GM12865 (cell line): ENCODE measurements around the gene SLC35F1.
A peak's percentile ranks its signal among the peaks of the same experiment; 100 is the strongest.

Source experiments
- DNase-seq: peaks from one replicate; pipeline ENCODE4 v3.0.0; 2010; ENCODE audit warnings: low read depth
- H3K4me3 ChIP-seq: 2 replicates; pipeline ENCODE4 v1.5.1; 2011; ENCODE audit warnings: mild to moderate bottlenecking, low read depth, low read length, control low read depth
- TF ChIP-seq, protein P1 (sequence below): IDR thresholded peaks from 2 replicates; pipeline ENCODE4 v1.5.1; 2011; ENCODE audit warnings: low read length, control low read depth, low read depth, inconsistent platforms; ENCODE audit not compliant: insufficient read depth; ENCODE audit errors: missing control alignments

Gene SLC35F1

DNA sequence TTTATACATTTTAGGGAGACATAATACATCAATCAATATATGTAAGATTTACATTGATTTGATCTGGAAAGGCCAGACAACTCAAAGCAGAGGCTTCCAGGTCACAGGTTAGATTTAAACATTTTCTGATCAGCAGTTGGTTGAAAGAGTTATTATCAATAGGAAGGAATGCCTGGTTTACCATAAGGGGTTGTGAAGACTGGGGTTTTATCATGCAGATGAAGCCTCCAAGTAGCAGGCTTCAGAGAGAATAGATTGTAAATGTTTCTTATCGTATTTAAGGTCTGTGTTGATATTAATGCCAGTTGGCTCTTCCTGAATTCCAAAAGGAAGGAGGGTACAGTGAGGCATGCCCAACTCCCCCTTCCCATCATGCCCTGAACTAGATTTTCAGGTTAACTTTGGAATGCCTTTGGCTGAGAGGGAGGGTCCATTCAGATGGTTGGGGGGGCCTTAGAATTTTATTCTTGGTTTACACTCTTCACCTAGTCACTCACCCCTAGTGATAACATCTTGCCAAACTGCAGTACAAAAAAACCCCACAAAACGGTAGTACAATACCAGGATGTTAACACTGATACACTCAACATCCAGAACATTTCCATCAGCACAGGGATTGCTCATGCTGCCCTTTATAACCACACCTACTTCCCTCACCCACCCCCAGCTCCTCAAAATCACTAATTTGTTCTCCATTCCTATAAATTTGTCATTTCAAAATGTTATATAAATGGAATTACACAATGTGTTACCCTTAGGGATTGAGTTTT is 381.5 kb downstream of the SLC35F1 start:
- no peak overlapping the region for H3K4me3 ChIP-seq
- TF ChIP-seq, protein P1, sequence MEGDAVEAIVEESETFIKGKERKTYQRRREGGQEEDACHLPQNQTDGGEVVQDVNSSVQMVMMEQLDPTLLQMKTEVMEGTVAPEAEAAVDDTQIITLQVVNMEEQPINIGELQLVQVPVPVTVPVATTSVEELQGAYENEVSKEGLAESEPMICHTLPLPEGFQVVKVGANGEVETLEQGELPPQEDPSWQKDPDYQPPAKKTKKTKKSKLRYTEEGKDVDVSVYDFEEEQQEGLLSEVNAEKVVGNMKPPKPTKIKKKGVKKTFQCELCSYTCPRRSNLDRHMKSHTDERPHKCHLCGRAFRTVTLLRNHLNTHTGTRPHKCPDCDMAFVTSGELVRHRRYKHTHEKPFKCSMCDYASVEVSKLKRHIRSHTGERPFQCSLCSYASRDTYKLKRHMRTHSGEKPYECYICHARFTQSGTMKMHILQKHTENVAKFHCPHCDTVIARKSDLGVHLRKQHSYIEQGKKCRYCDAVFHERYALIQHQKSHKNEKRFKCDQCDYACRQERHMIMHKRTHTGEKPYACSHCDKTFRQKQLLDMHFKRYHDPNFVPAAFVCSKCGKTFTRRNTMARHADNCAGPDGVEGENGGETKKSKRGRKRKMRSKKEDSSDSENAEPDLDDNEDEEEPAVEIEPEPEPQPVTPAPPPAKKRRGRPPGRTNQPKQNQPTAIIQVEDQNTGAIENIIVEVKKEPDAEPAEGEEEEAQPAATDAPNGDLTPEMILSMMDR = peak; percentile 2
- DNase-seq = no peak

DNA sequence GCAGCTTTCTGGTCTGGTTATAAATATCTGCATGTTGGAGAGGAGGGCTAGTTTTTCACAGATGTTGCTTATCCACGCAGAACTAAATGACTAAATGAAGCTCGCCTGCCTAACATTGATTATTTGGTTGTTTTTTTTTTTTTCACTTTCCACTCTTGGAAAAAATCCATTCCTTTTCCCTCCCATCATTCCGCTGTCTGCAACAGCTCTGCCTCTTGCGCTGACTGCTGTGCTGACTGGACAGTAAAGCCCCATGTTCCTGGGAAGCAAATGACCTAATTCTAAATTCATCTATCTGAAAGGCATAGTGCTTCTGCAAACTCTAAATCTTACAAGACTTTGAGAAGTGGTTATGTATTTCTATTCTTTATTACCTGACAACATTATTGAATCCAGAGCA is 385.5 kb downstream of the SLC35F1 start:
- TF ChIP-seq, protein P1 = no peak
- DNase-seq = no peak

DNA sequence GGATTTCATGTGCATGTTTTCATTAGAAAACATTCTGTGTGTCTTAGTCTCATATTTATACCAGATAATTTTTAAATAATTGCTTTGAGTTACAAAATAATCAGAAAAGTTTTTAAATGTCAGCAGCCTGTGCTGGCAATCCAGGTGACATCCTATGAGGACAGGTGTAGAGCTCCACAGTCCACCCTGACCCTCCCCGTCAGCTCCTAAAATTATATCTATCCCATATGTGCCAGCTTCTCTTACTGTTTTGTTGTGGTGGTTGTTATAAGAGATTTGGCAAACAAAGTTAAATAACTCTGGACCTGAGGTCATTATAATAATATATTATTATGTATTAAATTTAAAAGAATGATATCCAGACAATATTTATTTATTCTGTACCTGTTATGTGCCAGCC is 387.8 kb downstream of the SLC35F1 start:
- no peak for DNase-seq
- TF ChIP-seq, protein P1 = no peak
- no peak overlapping the region for H3K4me3 ChIP-seq

More for the DNA sequence above, 385.5 kb downstream of the SLC35F1 start:
- H3K4me3 ChIP-seq = no peak overlapping the region

DNA sequence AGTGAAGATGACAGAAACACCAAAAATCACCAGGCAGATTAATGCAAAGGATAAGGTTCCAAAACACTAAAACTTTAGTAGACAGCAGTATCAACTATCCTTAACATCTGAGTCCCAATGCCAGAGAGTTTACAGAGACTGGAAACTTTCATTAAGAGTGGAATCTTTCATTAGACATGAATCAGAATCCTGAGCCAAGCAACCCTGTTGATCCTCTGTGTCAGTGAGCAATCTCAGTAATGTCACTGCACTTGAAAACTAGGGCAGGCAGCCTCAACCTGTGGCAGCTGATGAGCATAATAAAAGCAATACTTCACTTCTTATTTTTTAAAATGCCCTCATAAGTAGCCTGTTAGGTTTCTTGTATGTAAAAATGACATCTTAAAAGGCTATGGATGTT is 388.3 kb downstream of the SLC35F1 start:
- no peak overlapping the region for H3K4me3 ChIP-seq
- DNase-seq = no peak
- TF ChIP-seq, protein P1 = no peak

DNA sequence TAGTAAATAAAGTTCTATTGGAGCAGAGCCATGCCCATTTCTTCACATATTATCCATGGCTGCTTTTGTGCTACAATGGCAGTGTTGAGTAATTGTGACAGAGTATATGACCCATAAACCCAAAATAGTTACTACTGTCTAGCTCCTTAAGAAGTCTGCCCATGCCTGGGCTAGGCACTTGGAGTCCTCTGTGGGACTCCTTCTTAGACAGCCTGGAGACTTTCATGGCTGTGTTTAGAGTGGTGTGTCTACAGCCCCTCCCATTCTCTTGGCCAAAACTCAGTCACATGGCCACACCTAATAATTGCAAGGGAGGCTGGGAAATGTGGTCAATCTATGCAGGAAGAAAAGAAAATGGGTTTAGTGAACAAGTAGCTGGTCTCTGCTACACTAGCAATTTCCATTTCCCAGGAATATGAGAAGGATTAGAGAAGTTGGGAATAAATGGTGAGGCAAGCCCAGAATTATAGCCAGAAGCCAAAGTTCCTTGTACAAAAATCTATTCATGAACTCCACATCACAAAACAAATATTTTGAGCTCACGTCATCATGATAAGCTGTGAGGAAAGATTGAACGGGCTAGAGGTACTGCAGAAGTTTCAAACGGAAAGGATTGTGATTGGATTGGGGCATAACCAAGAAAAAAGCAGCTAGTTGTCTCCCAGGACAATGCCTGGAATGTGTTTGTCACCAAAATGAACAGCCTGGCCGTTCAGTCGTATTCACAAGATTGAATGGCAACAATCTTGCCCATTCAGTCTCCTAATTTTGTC is 389.3 kb downstream of the SLC35F1 start:
- no peak for DNase-seq
- TF ChIP-seq, protein P1 = no peak
- no peak overlapping the region for H3K4me3 ChIP-seq

DNA sequence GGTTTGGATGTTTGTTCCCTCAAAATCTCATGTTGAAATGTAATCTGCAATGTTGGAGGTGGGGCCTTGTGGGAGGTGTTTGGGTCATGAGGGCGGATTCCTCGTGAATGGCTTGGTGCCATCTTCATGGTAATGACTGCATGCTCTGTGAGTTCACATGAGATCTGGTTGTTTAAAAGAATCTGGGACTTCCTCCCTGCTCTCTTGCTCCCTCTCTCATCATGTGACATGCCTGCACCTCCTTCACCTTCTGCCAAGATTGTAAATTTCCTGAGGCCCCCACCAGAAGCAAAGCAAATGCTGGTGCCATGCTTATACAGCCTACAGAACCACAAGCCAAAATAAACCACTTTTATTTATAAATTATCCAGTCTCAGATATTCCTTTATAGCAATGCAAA is 390.8 kb downstream of the SLC35F1 start:
- DNase-seq = no peak
- TF ChIP-seq, protein P1 = no peak
- no peak overlapping the region for H3K4me3 ChIP-seq
